Rectal smooth muscle tissue (tissue), 1 donor: ENCODE results near the gene CYP24A1.

Experiments
- H3K27ac ChIP-seq: one replicate; pipeline ENCODE4 v1.7.0; 2013; ENCODE audit warnings: low read depth, low read length, inconsistent platforms
- H3K27me3 ChIP-seq: one replicate; pipeline ENCODE4 v1.7.0; 2013; ENCODE audit warnings: low read length; ENCODE audit not compliant: control insufficient read depth, insufficient read depth
- H3K36me3 ChIP-seq: one replicate; pipeline ENCODE4 v1.7.0; 2013; ENCODE audit warnings: low read length; ENCODE audit not compliant: control insufficient read depth, insufficient read depth
- H3K4me1 ChIP-seq: one replicate; pipeline ENCODE4 v1.7.0; 2013; ENCODE audit warnings: low read length; ENCODE audit not compliant: control insufficient read depth, insufficient read depth
- H3K4me3 ChIP-seq: one replicate; pipeline ENCODE4 v1.7.0; 2013; ENCODE audit warnings: low read length
- H3K9ac ChIP-seq: one replicate; pipeline ENCODE4 v1.7.0; 2013; ENCODE audit warnings: low read length

CYP24A1 gene

DNA sequence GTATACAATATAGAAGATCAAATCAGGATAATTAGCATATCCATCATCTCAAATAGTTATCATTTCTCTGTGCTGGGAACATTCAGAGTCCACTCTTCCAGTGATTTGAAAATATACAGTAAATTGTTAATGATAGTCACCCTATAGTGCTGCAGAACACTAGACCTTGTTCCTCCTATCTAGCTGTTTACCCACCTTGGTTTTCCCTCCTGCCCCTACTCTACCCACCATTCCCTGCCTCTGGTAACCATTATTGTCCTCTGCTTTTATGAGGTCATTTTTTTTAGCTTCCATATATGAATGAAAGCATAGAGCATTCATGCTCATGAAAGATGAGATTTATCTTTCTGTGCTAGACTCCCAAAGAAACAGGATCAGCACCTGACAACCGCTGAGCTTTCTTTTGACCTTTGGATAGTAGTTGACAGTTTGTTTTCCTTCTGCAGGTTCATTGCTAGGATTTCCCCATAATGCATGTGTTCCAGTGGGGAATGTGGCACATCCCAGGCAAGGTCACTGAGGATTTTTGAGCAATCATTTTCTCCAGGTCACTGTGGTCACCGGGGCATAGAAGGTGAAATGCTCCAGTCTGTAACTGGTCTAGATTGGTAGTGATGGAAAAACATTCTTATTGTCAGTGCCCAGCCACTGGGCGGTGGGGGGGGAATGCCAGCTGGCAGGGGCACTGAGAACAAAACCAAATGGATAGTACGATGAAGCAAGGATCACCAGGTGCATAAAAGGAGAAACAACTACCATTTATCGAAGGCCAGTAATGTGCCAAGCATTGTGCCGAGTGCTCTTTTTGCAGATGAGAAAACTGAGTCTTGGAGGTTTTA, 69.8 kb downstream of the CYP24A1 start:
- Histone ChIP-seq H3K4me3 (no peak overlapping the region), H3K27ac (no peak overlapping the region)

More for the DNA sequence above, 69.8 kb downstream of the CYP24A1 start:
- Histone ChIP-seq H3K36me3 (no peaks in the 10 kb centered on the region), H3K4me1 (no peaks in the 10 kb centered on the region), H3K27me3 (no peaks in the 10 kb centered on the region), H3K9ac (no peak overlapping the region)
